WTC11 (cell line): ENCODE data around the gene MECR.
"Not testable (repeated sequence)": the region's sequence is repeated elsewhere in the genome, so short reads cannot be mapped to it uniquely, and the experiment has no call there.

Source experiments
- FOXK1 ChIP-seq: sonication (generic); formaldehyde crosslinking; IDR thresholded peaks from 2 replicates; pipeline ENCODE4 v1.8.0; 2022; ENCODE audit warnings: mild to moderate bottlenecking, moderate library complexity, missing genetic modification reagents
- TEAD1 ChIP-seq: sonication (generic); formaldehyde crosslinking; IDR thresholded peaks from 2 replicates; pipeline ENCODE4 v1.8.0; 2022; ENCODE audit warnings: mild to moderate bottlenecking, missing genetic modification reagents
- ZNF263 ChIP-seq: sonication (generic); formaldehyde crosslinking; IDR thresholded peaks from 2 replicates; pipeline ENCODE4 v1.8.1; 2022; ENCODE audit warnings: low read depth, mild to moderate bottlenecking, moderate library complexity, missing genetic modification reagents
- ZNF317 ChIP-seq: sonication (generic); formaldehyde crosslinking; IDR thresholded peaks from 2 replicates; pipeline ENCODE4 v1.8.1; 2023; ENCODE audit warnings: low read depth, mild to moderate bottlenecking, moderate library complexity, missing genetic modification reagents, borderline replicate concordance
- TF ChIP-seq, protein P1 (sequence below): fragments of 250-450 bp; sonication (Bioruptor Pico); IDR thresholded peaks from 2 replicates; pipeline ENCODE4 v1.9.0; 2021; ENCODE audit warnings: mild to moderate bottlenecking
- TF ChIP-seq, protein P2 (sequence below): sonication (generic); formaldehyde crosslinking; IDR thresholded peaks from 2 replicates; pipeline ENCODE4 v1.8.1; 2023; ENCODE audit warnings: mild to moderate bottlenecking, missing genetic modification reagents, borderline replicate concordance
- TF ChIP-seq, protein P3 (sequence below): fragments of 200-600 bp; IDR thresholded peaks from 2 replicates; pipeline ENCODE4 v1.8.0; 2022; ENCODE audit warnings: antibody characterized with exemption
- TF ChIP-seq, protein P4 (sequence below): sonication (generic); formaldehyde crosslinking; IDR thresholded peaks from 2 replicates; pipeline ENCODE4 v1.8.1; 2022; ENCODE audit warnings: low read depth, missing genetic modification reagents, borderline replicate concordance
- TF ChIP-seq, protein P5 (sequence below): sonication (generic); formaldehyde crosslinking; IDR thresholded peaks from 2 replicates; pipeline ENCODE4 v1.8.0; 2022; ENCODE audit warnings: mild to moderate bottlenecking, missing genetic modification reagents
- TF ChIP-seq, protein P6 (sequence below): sonication (generic); formaldehyde crosslinking; IDR thresholded peaks from 2 replicates; pipeline ENCODE4 v1.8.1; 2022; ENCODE audit warnings: mild to moderate bottlenecking, missing genetic modification reagents, moderate library complexity, borderline replicate concordance
- TF ChIP-seq, protein P7 (sequence below): sonication (generic); formaldehyde crosslinking; IDR thresholded peaks from 2 replicates; pipeline ENCODE4 v1.8.1; 2023; ENCODE audit warnings: mild to moderate bottlenecking, moderate library complexity, missing genetic modification reagents

DNA sequence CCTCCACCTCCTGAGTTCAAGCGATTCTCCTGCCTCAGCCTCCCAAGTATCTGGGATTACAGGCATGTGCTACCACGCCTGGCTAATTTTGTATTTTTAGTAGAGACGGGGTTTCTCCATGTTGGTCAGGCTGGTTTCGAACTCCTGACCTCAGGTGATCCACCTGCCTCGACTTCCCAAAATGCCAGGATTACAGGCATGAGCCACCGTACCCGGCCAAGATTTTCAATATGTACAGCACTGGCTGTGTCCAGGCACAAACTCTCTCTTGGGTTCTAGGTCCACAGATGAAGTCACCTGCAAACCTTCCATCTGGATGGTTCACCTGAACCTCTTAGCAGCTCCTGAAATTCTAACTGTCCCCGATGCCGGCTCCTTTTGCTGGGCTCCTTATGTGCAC lies 80.4 kb downstream of the MECR start:
- TF ChIP-seq FOXK1, ZNF317, ZNF263, TEAD1 (CRISPR knock-in tag): not testable (repeated sequence)
- TF ChIP-seq, protein P1, sequence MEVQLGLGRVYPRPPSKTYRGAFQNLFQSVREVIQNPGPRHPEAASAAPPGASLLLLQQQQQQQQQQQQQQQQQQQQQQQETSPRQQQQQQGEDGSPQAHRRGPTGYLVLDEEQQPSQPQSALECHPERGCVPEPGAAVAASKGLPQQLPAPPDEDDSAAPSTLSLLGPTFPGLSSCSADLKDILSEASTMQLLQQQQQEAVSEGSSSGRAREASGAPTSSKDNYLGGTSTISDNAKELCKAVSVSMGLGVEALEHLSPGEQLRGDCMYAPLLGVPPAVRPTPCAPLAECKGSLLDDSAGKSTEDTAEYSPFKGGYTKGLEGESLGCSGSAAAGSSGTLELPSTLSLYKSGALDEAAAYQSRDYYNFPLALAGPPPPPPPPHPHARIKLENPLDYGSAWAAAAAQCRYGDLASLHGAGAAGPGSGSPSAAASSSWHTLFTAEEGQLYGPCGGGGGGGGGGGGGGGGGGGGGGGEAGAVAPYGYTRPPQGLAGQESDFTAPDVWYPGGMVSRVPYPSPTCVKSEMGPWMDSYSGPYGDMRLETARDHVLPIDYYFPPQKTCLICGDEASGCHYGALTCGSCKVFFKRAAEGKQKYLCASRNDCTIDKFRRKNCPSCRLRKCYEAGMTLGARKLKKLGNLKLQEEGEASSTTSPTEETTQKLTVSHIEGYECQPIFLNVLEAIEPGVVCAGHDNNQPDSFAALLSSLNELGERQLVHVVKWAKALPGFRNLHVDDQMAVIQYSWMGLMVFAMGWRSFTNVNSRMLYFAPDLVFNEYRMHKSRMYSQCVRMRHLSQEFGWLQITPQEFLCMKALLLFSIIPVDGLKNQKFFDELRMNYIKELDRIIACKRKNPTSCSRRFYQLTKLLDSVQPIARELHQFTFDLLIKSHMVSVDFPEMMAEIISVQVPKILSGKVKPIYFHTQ (CRISPR knock-in tag): not testable (repeated sequence)
- TF ChIP-seq, protein P2, sequence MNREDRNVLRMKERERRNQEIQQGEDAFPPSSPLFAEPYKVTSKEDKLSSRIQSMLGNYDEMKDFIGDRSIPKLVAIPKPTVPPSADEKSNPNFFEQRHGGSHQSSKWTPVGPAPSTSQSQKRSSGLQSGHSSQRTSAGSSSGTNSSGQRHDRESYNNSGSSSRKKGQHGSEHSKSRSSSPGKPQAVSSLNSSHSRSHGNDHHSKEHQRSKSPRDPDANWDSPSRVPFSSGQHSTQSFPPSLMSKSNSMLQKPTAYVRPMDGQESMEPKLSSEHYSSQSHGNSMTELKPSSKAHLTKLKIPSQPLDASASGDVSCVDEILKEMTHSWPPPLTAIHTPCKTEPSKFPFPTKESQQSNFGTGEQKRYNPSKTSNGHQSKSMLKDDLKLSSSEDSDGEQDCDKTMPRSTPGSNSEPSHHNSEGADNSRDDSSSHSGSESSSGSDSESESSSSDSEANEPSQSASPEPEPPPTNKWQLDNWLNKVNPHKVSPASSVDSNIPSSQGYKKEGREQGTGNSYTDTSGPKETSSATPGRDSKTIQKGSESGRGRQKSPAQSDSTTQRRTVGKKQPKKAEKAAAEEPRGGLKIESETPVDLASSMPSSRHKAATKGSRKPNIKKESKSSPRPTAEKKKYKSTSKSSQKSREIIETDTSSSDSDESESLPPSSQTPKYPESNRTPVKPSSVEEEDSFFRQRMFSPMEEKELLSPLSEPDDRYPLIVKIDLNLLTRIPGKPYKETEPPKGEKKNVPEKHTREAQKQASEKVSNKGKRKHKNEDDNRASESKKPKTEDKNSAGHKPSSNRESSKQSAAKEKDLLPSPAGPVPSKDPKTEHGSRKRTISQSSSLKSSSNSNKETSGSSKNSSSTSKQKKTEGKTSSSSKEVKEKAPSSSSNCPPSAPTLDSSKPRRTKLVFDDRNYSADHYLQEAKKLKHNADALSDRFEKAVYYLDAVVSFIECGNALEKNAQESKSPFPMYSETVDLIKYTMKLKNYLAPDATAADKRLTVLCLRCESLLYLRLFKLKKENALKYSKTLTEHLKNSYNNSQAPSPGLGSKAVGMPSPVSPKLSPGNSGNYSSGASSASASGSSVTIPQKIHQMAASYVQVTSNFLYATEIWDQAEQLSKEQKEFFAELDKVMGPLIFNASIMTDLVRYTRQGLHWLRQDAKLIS (CRISPR knock-in tag): not testable (repeated sequence)
- TF ChIP-seq, protein P3, sequence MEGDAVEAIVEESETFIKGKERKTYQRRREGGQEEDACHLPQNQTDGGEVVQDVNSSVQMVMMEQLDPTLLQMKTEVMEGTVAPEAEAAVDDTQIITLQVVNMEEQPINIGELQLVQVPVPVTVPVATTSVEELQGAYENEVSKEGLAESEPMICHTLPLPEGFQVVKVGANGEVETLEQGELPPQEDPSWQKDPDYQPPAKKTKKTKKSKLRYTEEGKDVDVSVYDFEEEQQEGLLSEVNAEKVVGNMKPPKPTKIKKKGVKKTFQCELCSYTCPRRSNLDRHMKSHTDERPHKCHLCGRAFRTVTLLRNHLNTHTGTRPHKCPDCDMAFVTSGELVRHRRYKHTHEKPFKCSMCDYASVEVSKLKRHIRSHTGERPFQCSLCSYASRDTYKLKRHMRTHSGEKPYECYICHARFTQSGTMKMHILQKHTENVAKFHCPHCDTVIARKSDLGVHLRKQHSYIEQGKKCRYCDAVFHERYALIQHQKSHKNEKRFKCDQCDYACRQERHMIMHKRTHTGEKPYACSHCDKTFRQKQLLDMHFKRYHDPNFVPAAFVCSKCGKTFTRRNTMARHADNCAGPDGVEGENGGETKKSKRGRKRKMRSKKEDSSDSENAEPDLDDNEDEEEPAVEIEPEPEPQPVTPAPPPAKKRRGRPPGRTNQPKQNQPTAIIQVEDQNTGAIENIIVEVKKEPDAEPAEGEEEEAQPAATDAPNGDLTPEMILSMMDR: not testable (repeated sequence)
- TF ChIP-seq, protein P4, sequence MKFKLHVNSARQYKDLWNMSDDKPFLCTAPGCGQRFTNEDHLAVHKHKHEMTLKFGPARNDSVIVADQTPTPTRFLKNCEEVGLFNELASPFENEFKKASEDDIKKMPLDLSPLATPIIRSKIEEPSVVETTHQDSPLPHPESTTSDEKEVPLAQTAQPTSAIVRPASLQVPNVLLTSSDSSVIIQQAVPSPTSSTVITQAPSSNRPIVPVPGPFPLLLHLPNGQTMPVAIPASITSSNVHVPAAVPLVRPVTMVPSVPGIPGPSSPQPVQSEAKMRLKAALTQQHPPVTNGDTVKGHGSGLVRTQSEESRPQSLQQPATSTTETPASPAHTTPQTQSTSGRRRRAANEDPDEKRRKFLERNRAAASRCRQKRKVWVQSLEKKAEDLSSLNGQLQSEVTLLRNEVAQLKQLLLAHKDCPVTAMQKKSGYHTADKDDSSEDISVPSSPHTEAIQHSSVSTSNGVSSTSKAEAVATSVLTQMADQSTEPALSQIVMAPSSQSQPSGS: not testable (repeated sequence)
- TF ChIP-seq, protein P5, sequence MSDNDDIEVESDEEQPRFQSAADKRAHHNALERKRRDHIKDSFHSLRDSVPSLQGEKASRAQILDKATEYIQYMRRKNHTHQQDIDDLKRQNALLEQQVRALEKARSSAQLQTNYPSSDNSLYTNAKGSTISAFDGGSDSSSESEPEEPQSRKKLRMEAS: not testable (repeated sequence)
- TF ChIP-seq, protein P6, sequence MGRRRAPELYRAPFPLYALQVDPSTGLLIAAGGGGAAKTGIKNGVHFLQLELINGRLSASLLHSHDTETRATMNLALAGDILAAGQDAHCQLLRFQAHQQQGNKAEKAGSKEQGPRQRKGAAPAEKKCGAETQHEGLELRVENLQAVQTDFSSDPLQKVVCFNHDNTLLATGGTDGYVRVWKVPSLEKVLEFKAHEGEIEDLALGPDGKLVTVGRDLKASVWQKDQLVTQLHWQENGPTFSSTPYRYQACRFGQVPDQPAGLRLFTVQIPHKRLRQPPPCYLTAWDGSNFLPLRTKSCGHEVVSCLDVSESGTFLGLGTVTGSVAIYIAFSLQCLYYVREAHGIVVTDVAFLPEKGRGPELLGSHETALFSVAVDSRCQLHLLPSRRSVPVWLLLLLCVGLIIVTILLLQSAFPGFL (CRISPR knock-in tag): not testable (repeated sequence)
- TF ChIP-seq, protein P7, sequence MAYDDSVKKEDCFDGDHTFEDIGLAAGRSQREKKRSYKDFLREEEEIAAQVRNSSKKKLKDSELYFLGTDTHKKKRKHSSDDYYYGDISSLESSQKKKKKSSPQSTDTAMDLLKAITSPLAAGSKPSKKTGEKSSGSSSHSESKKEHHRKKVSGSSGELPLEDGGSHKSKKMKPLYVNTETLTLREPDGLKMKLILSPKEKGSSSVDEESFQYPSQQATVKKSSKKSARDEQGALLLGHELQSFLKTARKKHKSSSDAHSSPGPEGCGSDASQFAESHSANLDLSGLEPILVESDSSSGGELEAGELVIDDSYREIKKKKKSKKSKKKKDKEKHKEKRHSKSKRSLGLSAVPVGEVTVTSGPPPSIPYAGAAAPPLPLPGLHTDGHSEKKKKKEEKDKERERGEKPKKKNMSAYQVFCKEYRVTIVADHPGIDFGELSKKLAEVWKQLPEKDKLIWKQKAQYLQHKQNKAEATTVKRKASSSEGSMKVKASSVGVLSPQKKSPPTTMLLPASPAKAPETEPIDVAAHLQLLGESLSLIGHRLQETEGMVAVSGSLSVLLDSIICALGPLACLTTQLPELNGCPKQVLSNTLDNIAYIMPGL (CRISPR knock-in tag): not testable (repeated sequence)
